ENCODE measurements around the gene INPP5A. TPM values are rescaled to one million over a fixed set of nuclear protein-coding genes. Genes with fewer than 3 reads are reported as not detected.

INPP5A gene
- total RNA-seq, 4 donors from 2014 or later: 16.9 to 58.2 (median 29.5) TPM

GRCh38 chr10:132681858-132682755 lies 144.5 kb downstream of the INPP5A start:
- TF ChIP-seq CTCF (IDR thresholded peaks at IDR 0.05) (no peak), POLR2A (IDR thresholded peaks at IDR 0.05) (no peak)
- no peaks in the 10 kb centered on the region for H3K36me3 ChIP-seq
- DNase-seq: no peak
- WGBS, 2 donors: 87 to 88% methylated on average over 25 of the region's 25 CpGs
- no peaks in the 10 kb centered on the region for H3K27me3 ChIP-seq
- no peak overlapping the region for H3K27ac ChIP-seq
- peaks cover 0 to 25% (median 9%) of the 10 kb centered on the region in 3 donors for H3K4me1 ChIP-seq
- H3K9me3 ChIP-seq: no peaks in the 10 kb centered on the region
- intact Hi-C loops (cut with DNase I): no loop called here
- H3K4me3 ChIP-seq: no peak overlapping the region

- no peaks in the 10 kb centered on the region for H3K36me3 ChIP-seq
- no peaks in the 10 kb centered on the region for H3K27me3 ChIP-seq
- TF ChIP-seq CTCF (IDR thresholded peaks at IDR 0.05) (no peak), POLR2A (IDR thresholded peaks at IDR 0.05) (no peak)
- DNase-seq: no peak
- H3K4me3 ChIP-seq: no peak overlapping the region
- H3K27ac ChIP-seq: no peak overlapping the region
- no peaks in the 10 kb centered on the region for H3K9me3 ChIP-seq
- intact Hi-C loops (cut with DNase I): no loop called here
- H3K4me1 ChIP-seq: peaks cover 0 to 25% (median 9%) of the 10 kb centered on the region in 3 donors
- whole genome bisulfite sequencing, 2 donors: 64 to 77% methylated on average over 12 of the region's 12 CpGs
Observed at GRCh38 chr10:132684164-132684891, 146.7 kb downstream of the INPP5A start.

GRCh38 chr10:132685101-132685891 lies 147.7 kb downstream of the INPP5A start:
- Histone ChIP-seq H3K27ac (peak overlapping the region in 2 of 4 donors; percentile 24 to 33), H3K36me3 (peaks cover 0 to 7% (median 0%) of the 10 kb centered on the region in 3 donors), H3K4me1 (peaks cover 0 to 25% (median 9%) of the 10 kb centered on the region in 3 donors), H3K4me3 (no peak overlapping the region), H3K9me3 (no peaks in the 10 kb centered on the region), H3K27me3 (no peaks in the 10 kb centered on the region)
- DNase-seq: no peak
- intact Hi-C loops (cut with DNase I): no loop called here
- no peak for TF ChIP-seq POLR2A (IDR thresholded peaks at IDR 0.05)
- no peak for TF ChIP-seq CTCF (IDR thresholded peaks at IDR 0.05)
- WGBS, 2 donors: 33 to 53% methylated on average over 23 to 28 of the region's 32 CpGs

GRCh38 chr10:132685921-132686680 lies 148.5 kb downstream of the INPP5A start:
- H3K27me3 ChIP-seq: no peaks in the 10 kb centered on the region
- H3K9me3 ChIP-seq: no peaks in the 10 kb centered on the region
- H3K4me1 ChIP-seq: peaks cover 0 to 25% (median 9%) of the 10 kb centered on the region in 3 donors
- peak overlapping the region in 1 of 4 donors; percentile 26 for H3K27ac ChIP-seq
- peaks cover 0 to 15% (median 0%) of the 10 kb centered on the region in 3 donors for H3K36me3 ChIP-seq
- intact Hi-C loops (cut with DNase I): no loop called here
- DNase-seq: no peak
- H3K4me3 ChIP-seq: no peak overlapping the region
- WGBS, 2 donors: 86 to 90% methylated on average over 11 to 15 of the region's 25 CpGs
- TF ChIP-seq POLR2A (IDR thresholded peaks at IDR 0.05) (no peak), CTCF (IDR thresholded peaks at IDR 0.05) (no peak)
